HL-60 (cell line): ENCODE data around the gene KIF4B.

Source experiments
- GABPA ChIP-seq: IDR thresholded peaks from 2 replicates; pipeline ENCODE4 v1.6.1; 2012; ENCODE audit warnings: low read depth
- POLR2AphosphoS5 ChIP-seq: IDR thresholded peaks from 2 replicates; pipeline ENCODE4 v1.6.1; 2012; ENCODE audit warnings: low read depth
- SPI1 ChIP-seq: IDR thresholded peaks from 2 replicates; pipeline ENCODE4 v1.6.1; 2012; ENCODE audit warnings: low read depth, mild to moderate bottlenecking, borderline replicate concordance
- TF ChIP-seq, protein P1 (sequence below): IDR thresholded peaks from 2 replicates; pipeline ENCODE4 v1.6.1; 2012; ENCODE audit warnings: low read depth; ENCODE audit not compliant: insufficient replicate concordance
- TF ChIP-seq, protein P2 (sequence below): IDR thresholded peaks from one replicate; pipeline ENCODE4 v1.5.1; 2011; ENCODE audit warnings: low read length, control low read depth, inconsistent platforms; ENCODE audit not compliant: insufficient read depth

DNA sequence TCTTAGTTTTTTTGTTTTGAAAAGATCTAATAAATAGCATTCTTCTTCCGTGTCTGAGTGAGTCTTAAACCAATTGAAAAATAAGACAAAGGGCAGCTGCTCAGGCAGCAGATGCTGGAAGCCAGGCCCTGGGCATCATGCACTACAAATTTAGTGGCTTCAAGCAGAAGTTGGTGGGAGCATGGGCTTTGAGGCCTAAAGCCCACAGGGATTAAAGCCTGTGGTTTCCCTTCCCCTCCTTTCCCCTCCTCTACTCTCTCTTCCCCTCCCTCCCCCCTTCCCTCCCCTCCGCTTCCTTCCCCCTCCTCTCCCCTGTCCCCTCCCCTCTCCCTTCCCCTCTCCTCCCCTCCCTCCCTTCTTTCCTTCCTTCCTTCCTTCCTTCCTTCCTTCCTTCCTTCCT is 20.1 kb upstream of the KIF4B start:
- TF ChIP-seq, protein P1, sequence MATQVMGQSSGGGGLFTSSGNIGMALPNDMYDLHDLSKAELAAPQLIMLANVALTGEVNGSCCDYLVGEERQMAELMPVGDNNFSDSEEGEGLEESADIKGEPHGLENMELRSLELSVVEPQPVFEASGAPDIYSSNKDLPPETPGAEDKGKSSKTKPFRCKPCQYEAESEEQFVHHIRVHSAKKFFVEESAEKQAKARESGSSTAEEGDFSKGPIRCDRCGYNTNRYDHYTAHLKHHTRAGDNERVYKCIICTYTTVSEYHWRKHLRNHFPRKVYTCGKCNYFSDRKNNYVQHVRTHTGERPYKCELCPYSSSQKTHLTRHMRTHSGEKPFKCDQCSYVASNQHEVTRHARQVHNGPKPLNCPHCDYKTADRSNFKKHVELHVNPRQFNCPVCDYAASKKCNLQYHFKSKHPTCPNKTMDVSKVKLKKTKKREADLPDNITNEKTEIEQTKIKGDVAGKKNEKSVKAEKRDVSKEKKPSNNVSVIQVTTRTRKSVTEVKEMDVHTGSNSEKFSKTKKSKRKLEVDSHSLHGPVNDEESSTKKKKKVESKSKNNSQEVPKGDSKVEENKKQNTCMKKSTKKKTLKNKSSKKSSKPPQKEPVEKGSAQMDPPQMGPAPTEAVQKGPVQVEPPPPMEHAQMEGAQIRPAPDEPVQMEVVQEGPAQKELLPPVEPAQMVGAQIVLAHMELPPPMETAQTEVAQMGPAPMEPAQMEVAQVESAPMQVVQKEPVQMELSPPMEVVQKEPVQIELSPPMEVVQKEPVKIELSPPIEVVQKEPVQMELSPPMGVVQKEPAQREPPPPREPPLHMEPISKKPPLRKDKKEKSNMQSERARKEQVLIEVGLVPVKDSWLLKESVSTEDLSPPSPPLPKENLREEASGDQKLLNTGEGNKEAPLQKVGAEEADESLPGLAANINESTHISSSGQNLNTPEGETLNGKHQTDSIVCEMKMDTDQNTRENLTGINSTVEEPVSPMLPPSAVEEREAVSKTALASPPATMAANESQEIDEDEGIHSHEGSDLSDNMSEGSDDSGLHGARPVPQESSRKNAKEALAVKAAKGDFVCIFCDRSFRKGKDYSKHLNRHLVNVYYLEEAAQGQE, result no peak
- TF ChIP-seq, protein P2, sequence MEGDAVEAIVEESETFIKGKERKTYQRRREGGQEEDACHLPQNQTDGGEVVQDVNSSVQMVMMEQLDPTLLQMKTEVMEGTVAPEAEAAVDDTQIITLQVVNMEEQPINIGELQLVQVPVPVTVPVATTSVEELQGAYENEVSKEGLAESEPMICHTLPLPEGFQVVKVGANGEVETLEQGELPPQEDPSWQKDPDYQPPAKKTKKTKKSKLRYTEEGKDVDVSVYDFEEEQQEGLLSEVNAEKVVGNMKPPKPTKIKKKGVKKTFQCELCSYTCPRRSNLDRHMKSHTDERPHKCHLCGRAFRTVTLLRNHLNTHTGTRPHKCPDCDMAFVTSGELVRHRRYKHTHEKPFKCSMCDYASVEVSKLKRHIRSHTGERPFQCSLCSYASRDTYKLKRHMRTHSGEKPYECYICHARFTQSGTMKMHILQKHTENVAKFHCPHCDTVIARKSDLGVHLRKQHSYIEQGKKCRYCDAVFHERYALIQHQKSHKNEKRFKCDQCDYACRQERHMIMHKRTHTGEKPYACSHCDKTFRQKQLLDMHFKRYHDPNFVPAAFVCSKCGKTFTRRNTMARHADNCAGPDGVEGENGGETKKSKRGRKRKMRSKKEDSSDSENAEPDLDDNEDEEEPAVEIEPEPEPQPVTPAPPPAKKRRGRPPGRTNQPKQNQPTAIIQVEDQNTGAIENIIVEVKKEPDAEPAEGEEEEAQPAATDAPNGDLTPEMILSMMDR, result no peak
- no peak for TF ChIP-seq POLR2AphosphoS5
- TF ChIP-seq GABPA, result no peak
- TF ChIP-seq SPI1, result no peak
